Measurements from ENCODE around the gene FNDC3A.

FNDC3A gene, protein sequence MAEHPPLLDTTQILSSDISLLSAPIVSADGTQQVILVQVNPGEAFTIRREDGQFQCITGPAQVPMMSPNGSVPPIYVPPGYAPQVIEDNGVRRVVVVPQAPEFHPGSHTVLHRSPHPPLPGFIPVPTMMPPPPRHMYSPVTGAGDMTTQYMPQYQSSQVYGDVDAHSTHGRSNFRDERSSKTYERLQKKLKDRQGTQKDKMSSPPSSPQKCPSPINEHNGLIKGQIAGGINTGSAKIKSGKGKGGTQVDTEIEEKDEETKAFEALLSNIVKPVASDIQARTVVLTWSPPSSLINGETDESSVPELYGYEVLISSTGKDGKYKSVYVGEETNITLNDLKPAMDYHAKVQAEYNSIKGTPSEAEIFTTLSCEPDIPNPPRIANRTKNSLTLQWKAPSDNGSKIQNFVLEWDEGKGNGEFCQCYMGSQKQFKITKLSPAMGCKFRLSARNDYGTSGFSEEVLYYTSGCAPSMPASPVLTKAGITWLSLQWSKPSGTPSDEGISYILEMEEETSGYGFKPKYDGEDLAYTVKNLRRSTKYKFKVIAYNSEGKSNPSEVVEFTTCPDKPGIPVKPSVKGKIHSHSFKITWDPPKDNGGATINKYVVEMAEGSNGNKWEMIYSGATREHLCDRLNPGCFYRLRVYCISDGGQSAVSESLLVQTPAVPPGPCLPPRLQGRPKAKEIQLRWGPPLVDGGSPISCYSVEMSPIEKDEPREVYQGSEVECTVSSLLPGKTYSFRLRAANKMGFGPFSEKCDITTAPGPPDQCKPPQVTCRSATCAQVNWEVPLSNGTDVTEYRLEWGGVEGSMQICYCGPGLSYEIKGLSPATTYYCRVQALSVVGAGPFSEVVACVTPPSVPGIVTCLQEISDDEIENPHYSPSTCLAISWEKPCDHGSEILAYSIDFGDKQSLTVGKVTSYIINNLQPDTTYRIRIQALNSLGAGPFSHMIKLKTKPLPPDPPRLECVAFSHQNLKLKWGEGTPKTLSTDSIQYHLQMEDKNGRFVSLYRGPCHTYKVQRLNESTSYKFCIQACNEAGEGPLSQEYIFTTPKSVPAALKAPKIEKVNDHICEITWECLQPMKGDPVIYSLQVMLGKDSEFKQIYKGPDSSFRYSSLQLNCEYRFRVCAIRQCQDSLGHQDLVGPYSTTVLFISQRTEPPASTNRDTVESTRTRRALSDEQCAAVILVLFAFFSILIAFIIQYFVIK

DNA sequence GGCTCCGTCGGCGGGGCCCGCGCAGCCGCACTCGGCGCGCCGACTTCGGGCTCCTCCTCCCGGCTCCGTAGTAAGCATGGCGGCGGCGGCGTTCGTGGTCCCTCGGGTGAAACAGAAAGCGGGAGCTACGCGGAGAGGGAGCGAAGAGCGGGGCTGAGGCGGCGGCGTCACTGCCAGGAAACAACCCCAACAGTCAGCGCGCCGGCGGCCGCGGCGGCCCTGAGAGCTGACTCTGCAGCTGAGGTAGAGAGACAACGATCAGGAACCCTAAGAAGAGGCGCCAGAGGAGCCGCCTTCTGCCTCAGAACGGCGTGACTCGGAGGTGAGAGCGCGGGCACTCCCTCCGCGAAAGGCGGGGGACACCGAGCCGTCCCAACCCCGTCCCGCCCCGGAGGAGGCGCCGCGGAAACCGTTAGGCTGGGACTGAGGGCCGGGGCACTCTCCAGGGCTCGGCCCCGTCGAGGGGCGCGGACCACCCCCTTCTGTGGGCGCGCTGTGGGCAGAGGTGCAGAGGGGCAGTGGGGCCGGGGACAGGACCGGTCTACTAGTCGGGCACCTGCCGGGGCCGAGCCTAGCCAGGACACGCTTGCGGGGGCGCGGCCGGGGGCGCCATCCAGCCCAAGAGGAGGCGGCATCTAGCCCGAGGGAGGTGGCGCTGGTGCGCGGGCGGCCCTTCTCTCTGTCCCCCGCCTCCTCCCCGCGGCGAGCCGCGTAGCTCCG lies at the start of gene FNDC3A:
TSS of gene FNDC3A (plus strand) at position 57 of the 720 bp plus-strand sequence. CDS start 30,279 bp downstream, outside the sequence.
- peak; percentile 75 to 82 for DNase-seq (ENCODE audit: low read depth in 2 of 2)

DNA sequence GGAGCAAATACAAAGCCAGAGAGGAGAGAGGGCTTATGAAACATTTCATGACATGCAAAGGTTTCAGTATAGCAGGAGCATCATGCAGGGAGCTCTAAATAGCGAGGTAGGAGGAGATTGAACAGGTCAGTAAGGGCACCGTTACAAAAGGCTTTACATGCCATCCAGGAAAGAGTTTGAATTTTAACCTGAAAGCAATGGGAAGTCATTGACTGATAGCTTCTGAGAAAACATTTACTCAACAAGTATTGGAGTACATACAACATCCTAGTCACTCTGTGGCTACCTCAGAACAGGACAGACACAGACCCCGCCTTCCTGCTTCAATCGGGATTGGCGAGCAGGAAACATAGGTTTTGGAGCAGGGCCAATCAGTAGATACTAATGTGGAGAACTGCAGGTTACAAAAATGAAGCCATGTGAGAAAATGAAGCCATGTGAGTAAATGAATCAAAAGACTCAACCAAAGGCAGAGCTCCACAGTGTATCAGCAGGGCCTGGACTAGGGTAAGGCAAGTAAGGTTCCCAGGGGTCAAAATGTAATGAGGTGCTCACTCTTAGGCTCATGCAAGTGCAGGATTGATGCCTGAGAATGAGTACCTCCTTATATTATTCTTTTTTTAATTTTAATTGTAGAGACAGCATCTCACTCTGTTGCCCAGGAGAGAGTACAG lies 46.8 kb upstream of the FNDC3A start:
- no peak for DNase-seq (ENCODE audit: low read depth in 2 of 2)

DNA sequence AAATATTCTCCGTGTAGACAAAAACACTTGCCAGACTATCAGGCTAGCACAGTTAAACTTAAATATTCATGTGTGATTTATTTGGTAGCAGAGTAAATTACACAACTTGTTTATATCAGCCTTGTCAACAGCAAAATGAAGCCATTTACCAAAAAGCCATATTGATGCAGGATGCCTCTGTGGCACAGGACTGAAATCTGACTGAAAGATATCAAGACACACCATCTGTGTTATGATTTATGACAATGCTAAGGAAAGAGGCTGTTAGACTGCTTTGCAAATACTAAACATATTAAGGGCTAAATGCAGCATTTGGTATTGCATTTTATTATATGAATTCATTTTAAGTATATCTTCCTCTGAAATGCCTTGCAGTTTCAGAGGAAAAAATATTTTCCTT lies 44.8 kb upstream of the FNDC3A start:
- DNase-seq (ENCODE audit: low read depth in 2 of 2), result no peak

DNA sequence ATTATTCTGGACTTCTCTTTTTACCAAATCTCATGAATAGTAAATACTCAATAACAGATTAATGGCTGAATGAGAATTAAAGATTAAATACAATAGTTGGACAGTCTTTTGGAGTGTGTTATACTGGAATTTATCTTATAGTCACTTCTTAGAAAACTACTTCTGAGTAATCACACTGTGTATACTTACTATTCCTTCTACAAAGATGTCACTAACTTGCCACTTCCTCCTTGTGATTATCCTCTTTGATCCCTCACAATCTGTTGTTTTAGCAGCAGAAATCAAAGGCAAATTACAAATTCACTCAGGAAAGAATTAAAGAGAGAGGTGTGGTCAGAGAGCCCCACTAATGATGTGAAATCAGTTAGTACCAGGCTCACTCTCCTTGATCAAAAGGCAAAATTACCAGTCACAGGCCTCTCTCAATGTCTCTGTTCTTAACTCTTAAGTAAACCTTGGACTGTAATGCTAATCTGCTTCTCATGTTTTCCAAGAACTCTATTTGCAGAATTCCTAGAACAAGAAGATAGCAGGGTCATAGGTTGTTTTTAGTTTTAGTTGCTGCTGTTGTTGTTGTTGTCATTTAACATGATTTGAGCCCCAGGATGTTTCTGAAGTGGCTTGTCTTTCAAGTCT lies 37.3 kb upstream of the FNDC3A start:
- no peak for DNase-seq (ENCODE audit: low read depth in 2 of 2)

DNA sequence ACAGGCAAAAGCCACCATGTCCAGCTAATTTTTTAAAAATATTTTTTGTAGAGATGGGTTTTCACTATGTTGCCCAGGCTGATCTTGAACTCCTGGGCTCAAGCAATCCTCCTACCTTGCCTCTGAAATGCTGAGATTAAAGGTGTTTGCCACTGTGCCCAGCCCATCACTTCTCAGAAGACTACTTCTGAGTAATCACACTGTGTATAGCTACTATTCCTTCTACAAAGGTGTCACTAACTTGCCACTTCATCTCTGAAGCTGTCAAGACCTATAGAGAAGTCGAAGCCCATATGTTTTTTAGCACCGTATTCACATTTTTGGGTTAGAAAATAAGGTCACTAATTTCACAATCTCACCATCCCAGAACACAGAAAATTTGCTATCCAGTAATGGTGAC lies 36.0 kb upstream of the FNDC3A start:
- DNase-seq (ENCODE audit: low read depth in 2 of 2), result no peak

DNA sequence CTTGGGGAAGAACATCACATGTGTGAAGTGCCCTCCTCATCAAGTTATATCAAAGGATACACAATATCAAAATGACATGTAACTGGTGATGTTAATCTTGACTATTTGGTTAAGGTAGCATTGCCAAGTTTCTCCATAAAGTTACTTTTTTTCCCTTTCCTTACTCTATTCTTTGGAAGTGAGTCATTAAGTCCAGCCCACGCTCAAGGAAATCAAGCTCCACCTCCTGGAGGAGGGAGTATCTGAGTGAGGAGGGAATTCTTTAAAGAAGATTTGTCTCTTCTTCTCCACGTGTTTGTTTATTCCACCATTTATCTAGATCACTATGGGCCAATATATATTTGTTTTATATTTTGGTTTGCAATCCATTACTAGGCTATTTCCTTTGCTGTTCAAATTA lies 33.6 kb upstream of the FNDC3A start:
- no peak for DNase-seq (ENCODE audit: low read depth in 2 of 2)

DNA sequence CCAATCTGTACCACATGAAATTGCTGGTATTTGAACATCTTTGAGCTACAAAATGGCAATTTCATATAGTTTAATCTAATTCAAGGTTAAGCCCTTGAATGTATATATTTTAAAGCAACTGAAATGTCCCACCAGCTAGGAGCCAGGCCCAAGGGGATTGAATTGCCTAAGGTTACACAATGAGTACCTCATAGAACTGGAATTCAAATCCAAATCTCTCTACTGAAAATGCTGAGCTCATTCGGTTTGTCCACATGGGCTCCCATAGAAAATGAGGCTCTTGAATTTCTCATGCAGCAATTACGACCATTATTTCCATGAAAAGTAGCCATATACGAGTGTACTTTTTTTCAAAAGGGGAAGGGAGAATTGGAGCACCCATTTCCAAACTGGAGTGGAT lies 31.5 kb upstream of the FNDC3A start:
- no peak for DNase-seq (ENCODE audit: low read depth in 2 of 2)

DNA sequence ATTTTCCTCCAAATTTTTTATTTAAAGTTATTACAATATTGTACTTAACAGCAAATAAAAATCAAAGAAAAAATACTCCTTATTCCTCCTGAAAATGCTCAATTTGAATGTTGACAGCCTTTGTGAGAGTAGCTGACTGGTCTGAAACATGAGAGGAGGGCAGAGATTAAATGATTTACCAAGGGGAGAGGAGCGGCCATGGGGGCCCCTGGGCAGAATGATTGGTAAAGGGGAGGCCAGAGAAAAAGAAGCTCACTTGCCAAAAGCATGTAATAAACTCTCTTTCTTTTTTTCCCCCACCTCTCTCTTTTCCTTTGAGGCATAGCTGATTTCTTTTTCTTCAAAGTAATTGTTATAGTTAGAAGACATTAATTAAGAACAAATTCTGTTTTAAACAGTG lies 30.1 kb upstream of the FNDC3A start:
- DNase-seq (ENCODE audit: low read depth in 2 of 2), result no peak

DNA sequence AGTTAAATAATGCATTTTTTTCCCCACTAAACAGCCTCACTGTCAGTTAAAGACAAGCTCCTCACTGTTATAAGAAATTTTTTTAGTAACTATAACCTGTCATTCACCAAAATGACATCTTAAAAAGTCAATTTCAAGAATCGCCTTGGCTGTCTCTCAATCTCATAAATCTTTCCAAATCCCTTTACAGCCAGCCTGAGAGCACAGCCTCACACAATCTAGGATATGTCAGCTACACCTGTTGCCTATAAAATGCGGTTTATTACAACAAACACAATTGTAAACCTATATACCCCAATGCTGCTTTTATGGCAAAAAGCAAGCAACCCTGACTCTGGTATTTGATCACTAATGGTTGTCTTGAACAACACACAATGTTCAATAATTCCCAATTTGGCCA lies 29.5 kb upstream of the FNDC3A start:
- no peak for DNase-seq (ENCODE audit: low read depth in 2 of 2)

DNA sequence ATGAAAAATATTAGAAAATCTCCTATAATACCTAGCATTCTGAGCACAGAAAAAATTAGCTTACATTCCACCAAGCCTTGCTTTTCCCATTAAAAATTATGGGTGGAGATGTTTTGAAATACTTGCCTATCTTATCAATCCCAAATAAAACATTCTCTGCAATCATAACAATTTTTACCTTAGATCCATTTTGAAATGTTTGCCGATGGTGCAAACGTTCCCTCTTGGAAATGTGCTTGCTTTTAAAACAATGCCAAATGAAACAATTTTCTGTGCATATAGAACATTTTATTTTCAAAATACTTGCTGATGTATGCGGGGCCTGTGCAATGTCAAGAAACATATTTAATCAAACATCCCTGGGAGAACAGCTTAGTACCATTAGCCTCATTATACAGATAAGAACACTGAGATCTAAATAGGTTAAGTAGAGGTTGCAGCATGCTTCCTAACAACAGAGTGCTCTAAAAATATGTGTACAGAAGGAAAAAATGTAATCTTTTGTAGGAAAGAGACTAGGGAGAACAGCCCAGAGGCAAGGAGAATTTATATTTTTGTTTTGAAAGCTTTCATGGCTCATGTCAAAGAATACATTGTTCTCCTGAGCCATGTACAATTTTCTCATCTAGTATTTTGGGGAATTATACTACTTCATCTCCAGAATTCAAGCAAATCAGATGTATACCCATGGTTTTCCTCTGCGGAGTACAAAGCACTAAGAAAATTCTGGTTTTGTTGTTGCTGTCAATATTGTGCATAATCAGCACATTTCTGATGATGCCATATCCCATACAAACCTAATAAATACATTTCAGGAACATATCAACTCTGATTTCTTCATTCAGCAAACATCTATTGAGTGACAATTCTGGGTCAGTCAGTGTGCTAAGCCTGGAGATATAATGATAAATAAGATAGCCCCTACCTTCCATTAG lies 25.9 kb upstream of the FNDC3A start:
- no peak for DNase-seq (ENCODE audit: low read depth in 2 of 2)

DNA sequence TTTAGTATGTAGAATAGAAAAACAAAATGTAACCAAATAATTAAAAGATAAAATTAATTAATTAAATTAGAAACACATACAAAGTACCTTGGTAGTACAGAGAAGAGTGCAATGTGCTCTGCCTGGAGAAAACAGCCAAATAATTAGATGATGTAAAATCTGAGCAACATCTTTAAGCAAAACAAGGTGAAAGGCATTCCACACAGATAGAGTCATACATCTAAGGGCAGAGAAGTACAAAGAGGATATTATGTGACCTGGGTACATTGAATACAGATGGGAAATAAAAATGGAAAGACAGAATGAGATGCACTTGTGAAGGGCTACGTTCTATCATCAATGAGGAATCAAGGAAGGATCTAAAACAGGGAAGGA lies 25.2 kb upstream of the FNDC3A start:
- DNase-seq (ENCODE audit: low read depth in 2 of 2), result no peak

DNA sequence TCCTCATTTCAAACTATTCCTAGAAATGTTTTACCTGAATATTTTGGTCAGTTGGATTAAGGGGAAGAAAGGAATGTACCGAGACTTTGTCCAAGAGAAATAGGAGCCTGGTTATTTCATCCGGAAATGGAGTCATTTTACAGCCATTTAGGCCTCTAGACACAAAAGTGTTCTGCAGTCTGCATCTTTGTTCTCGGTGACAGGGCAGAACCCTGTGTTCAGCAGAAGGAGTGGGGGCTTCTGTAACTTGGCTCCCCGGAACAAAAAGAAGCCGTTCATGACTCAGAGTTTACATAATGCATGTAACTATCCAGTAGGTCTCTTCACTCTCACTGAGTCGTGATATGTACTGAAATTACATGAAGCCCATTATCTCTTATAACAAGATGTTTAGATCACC lies 21.6 kb upstream of the FNDC3A start:
- no peak for DNase-seq (ENCODE audit: low read depth in 2 of 2)

DNA sequence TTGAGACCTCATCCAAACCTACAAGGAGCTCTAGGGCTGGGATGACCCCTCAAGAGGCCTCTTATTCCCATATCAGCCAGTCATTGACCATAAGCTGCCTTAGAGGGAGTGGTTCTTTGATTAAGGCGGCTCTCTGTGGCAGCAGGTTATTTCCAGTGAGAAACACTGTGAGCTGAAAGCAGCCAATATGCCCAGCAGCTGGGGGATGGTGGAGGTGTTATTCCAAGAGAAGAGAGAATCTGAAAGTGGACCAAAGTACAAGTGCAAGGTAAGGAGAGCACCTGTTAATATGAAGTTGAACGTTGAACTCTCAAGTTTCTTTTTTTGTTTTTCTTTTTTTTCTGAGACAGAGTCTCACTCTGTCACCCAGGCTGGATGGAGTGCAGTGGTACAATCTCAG lies 20.2 kb upstream of the FNDC3A start:
- no peak for DNase-seq (ENCODE audit: low read depth in 2 of 2)

DNA sequence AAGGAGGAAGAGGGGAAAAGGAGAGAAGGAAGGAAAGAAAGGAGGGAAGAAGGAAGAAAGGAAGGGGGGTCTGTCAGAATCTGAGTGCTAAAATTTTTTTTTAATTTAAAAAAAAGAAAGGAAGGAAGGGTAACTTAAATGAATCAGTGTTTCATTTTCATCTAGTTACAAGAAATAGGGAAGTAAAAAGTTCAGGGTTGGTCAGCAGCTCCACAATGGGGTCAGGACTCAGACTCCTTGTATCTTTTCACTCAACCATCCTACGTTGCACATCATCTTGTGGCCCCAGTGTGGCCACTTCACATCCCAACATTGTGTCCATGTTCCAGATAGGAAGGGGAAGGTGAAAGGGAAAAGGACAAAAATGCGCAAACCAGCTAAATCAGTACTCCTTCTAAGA lies 14.3 kb upstream of the FNDC3A start:
- DNase-seq (ENCODE audit: low read depth in 2 of 2), result no peak

DNA sequence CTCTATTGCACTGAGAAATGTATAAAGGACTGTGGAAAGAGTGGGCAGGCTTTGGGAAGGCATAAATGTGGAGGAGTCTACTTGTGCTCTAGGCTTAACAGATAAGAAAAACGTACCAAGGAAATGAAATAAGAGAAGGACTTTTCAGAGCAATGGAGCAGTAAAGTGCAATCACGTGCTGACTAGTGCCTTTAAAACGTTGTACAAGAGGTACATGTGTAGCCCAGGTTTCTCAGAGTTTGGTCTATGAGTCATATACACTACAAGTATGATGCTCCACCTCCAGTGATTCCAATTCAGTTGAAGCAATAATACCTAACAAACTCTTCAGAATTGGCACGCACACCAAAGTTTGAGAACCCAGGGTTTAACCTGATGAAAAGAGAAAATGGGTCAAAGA lies 13.4 kb upstream of the FNDC3A start:
- DNase-seq (ENCODE audit: low read depth in 2 of 2), result no peak

DNA sequence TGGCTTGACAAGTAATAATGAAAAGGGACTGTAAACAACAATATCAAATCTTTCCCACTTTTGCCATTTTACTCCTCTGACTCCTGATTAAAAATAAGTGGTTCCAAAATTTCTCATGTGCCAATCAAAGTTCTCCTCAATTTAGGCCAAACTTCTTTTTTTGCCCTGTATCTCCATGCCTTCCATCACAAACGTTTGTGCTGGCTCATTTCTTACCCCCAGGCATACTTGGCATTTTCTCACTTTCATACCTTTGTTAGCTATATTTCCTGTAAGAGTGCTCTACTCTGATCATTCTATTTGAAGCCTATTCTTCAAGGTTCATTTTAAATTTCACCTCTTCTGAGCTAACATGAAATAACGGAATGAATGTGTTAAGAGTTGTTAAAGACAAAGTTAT lies 10.0 kb upstream of the FNDC3A start:
- no peak for DNase-seq (ENCODE audit: low read depth in 2 of 2)

DNA sequence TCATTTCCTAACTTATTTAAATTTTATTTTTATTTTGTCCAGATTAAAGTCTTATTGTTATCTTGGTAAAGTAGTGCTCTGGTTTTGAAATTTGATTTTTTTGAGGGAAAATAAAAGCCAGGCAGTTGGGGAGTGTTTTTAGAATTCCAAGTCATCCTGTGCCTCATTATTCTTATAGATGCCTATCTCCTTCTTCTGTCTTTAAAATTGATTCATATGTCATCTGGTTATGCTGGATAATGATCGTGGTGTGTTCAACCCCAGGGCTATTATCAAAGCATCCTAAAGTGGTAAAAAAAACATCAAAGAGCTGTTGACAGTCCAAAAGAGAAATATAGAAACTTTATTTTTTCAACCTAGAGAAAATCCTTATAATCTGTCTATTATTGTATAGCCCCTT lies 6.0 kb upstream of the FNDC3A start:
- no peak for DNase-seq (ENCODE audit: low read depth in 2 of 2)

DNA sequence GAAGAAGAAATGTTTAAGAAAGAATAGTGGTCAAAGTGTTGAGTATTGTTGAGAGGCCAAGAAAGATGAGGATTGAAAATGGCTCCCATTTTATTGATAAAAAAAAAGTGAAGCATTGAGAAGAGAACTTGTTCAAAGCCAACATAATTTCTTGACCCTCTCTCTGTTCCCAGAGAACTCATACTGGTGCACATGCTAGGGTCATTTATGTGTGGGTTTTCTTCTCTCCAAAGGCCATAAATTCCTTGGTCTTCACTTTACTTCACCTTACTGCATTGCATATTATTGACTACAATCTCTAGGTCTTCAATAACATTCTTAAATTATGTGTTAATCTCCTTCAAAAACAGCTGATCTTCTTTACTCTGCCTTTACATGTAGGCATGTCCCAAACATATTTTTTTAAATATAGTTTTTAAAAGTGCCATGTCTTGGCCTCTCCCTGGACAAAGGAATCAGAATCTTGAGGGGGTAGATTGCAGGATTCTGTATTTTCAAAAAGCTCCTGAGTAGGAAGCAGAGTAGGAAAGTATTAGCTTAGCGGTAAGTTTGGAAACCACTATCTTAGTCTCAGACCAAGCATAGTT lies 1.8 kb upstream of the FNDC3A start:
- DNase-seq (ENCODE audit: low read depth in 2 of 2), result no peak

Measured in activated CD4-positive, alpha-beta T cell treated with anti-CD3 and anti-CD28 coated beads for 24 hours (primary cell).